Measurements from ENCODE around the gene NARS2.

NARS2 gene

GRCh38 chr11:78576549-78577097 lies 2.0 kb upstream of the NARS2 start:
- Histone ChIP-seq H3K27me3 (replicated peaks in 2 of 5; ENCODE audit: control insufficient read depth in 4 of 5, insufficient read depth in 5 of 5, low read length in 4 of 5) (no peaks in the 10 kb centered on the region), H3K36me3 (ENCODE audit: control insufficient read depth in 4 of 4, insufficient read depth in 4 of 4, low read length in 3 of 4) (peaks cover 0 to under 1% (median 0%) of the 10 kb centered on the region in 4 experiments), H3K9me3 (ENCODE audit: control extremely low read depth in 1 of 5, control insufficient read depth in 4 of 5, insufficient read depth in 2 of 5, low read depth in 1 of 5, low read length in 4 of 5) (peaks cover 0 to 8% (median 0%) of the 10 kb centered on the region in 5 experiments), H3K4me3 (ENCODE audit: control insufficient read depth in 1 of 7, extremely low read depth in 1 of 7, insufficient read depth in 4 of 7, low read depth in 2 of 7, low read length in 6 of 7) (peak overlapping the region in 4 of 7 experiments; percentile 11 to 45 (median 16)), H3K4me1 (ENCODE audit: control extremely low read depth in 1 of 4, control insufficient read depth in 4 of 4, insufficient read depth in 4 of 4, low read length in 3 of 4) (peaks cover 25 to 47% (median 38%) of the 10 kb centered on the region in 4 experiments), H3K27ac (ENCODE audit: insufficient read depth in 1 of 2, low read depth in 1 of 2, low read length in 2 of 2, poor library complexity in 1 of 2, severe bottlenecking in 2 of 2) (no peak overlapping the region)
- WGBS (ENCODE audit: insufficient coverage): 43% methylated on average over 7 of the region's 8 CpGs
- POLR2A ChIA-PET: no interaction called here
- CTCF ChIA-PET: interaction anchor here (0.9 to 4.8 kb wide), 4 partner anchors 8 to 348 kb away, joined by 3 to 25 read pairs (median 4); no protein-coding TSS in a partner anchor
- DNase-seq: peak; percentile 52 to 87 (median 81)

GRCh38 chr11:78575478-78575877 lies 814 bp upstream of the NARS2 start:
- Histone ChIP-seq H3K27me3 (replicated peaks in 2 of 5; ENCODE audit: control insufficient read depth in 4 of 5, insufficient read depth in 5 of 5, low read length in 4 of 5) (no peaks in the 10 kb centered on the region), H3K36me3 (ENCODE audit: control insufficient read depth in 4 of 4, insufficient read depth in 4 of 4, low read length in 3 of 4) (peaks cover under 1 to 11% (median 5%) of the 10 kb centered on the region in 4 experiments), H3K27ac (ENCODE audit: insufficient read depth in 1 of 2, low read depth in 1 of 2, low read length in 2 of 2, poor library complexity in 1 of 2, severe bottlenecking in 2 of 2) (peak overlapping the region in 1 of 2 experiments; percentile 90), H3K9me3 (ENCODE audit: control extremely low read depth in 1 of 5, control insufficient read depth in 4 of 5, insufficient read depth in 2 of 5, low read depth in 1 of 5, low read length in 4 of 5) (peaks cover 0 to 6% (median 0%) of the 10 kb centered on the region in 5 experiments), H3K4me3 (ENCODE audit: control insufficient read depth in 1 of 7, extremely low read depth in 1 of 7, insufficient read depth in 4 of 7, low read depth in 2 of 7, low read length in 6 of 7) (peak overlapping the region in 6 of 7 experiments; percentile 90 to 98 (median 95)), H3K4me1 (ENCODE audit: control extremely low read depth in 1 of 4, control insufficient read depth in 4 of 4, insufficient read depth in 4 of 4, low read length in 3 of 4) (peaks cover 25 to 48% (median 38%) of the 10 kb centered on the region in 4 experiments)
- ChIA-PET CTCF (interaction anchor here (0.9 to 4.8 kb wide), 3 partner anchors 10 to 347 kb away, joined by 4 to 25 read pairs (median 4); no protein-coding TSS in a partner anchor), POLR2A (interaction anchor here (0.6 kb wide), 1 partner anchor 127 kb away, joined by 3 read pairs; no protein-coding TSS in a partner anchor)
- 95% methylated on average over 7 of the region's 10 CpGs for WGBS (ENCODE audit: insufficient coverage)
- DNase-seq: no peak

GRCh38 chr11:78573681-78574080 lies 983 bp downstream of the NARS2 start:
- WGBS (ENCODE audit: insufficient coverage): 17% methylated on average over 2 of the region's 5 CpGs
- Histone ChIP-seq H3K9me3 (ENCODE audit: control extremely low read depth in 1 of 5, control insufficient read depth in 4 of 5, insufficient read depth in 2 of 5, low read depth in 1 of 5, low read length in 4 of 5) (peaks cover 0 to 6% (median 0%) of the 10 kb centered on the region in 5 experiments), H3K36me3 (ENCODE audit: control insufficient read depth in 4 of 4, insufficient read depth in 4 of 4, low read length in 3 of 4) (peaks cover 3 to 18% (median 7%) of the 10 kb centered on the region in 4 experiments), H3K4me3 (ENCODE audit: control insufficient read depth in 1 of 7, extremely low read depth in 1 of 7, insufficient read depth in 4 of 7, low read depth in 2 of 7, low read length in 6 of 7) (peak overlapping the region in 6 of 7 experiments; percentile 90 to 98 (median 95)), H3K27ac (ENCODE audit: insufficient read depth in 1 of 2, low read depth in 1 of 2, low read length in 2 of 2, poor library complexity in 1 of 2, severe bottlenecking in 2 of 2) (peak overlapping the region in 1 of 2 experiments; percentile 90), H3K4me1 (ENCODE audit: control extremely low read depth in 1 of 4, control insufficient read depth in 4 of 4, insufficient read depth in 4 of 4, low read length in 3 of 4) (peaks cover 25 to 48% (median 38%) of the 10 kb centered on the region in 4 experiments), H3K27me3 (replicated peaks in 2 of 5; ENCODE audit: control insufficient read depth in 4 of 5, insufficient read depth in 5 of 5, low read length in 4 of 5) (no peaks in the 10 kb centered on the region)
- ChIA-PET CTCF (interaction anchor here (1.3 to 4.8 kb wide), 3 partner anchors 9 to 346 kb away, joined by 4 to 25 read pairs (median 5); no protein-coding TSS in a partner anchor), POLR2A (no interaction called here)
- DNase-seq: no peak

GRCh38 chr11:78573271-78573670 lies 1.4 kb downstream of the NARS2 start:
- no peak for DNase-seq
- H3K9me3 ChIP-seq (ENCODE audit: control extremely low read depth in 1 of 5, control insufficient read depth in 4 of 5, insufficient read depth in 2 of 5, low read depth in 1 of 5, low read length in 4 of 5): peaks cover 0 to 6% (median 0%) of the 10 kb centered on the region in 5 experiments
- no peak overlapping the region for H3K27ac ChIP-seq (ENCODE audit: insufficient read depth in 1 of 2, low read depth in 1 of 2, low read length in 2 of 2, poor library complexity in 1 of 2, severe bottlenecking in 2 of 2)
- peaks cover 25 to 48% (median 38%) of the 10 kb centered on the region in 4 experiments for H3K4me1 ChIP-seq (ENCODE audit: control extremely low read depth in 1 of 4, control insufficient read depth in 4 of 4, insufficient read depth in 4 of 4, low read length in 3 of 4)
- WGBS (ENCODE audit: insufficient coverage): no CpG with 5 or more reads among the region's 3 CpGs
- peaks cover 3 to 21% (median 9%) of the 10 kb centered on the region in 4 experiments for H3K36me3 ChIP-seq (ENCODE audit: control insufficient read depth in 4 of 4, insufficient read depth in 4 of 4, low read length in 3 of 4)
- no peaks in the 10 kb centered on the region for H3K27me3 ChIP-seq (replicated peaks in 2 of 5; ENCODE audit: control insufficient read depth in 4 of 5, insufficient read depth in 5 of 5, low read length in 4 of 5)
- H3K4me3 ChIP-seq (ENCODE audit: control insufficient read depth in 1 of 7, extremely low read depth in 1 of 7, insufficient read depth in 4 of 7, low read depth in 2 of 7, low read length in 6 of 7): peak overlapping the region in 5 of 7 experiments; percentile 90 to 98 (median 96)
- ChIA-PET CTCF (interaction anchor here (1.3 to 4.8 kb wide), 3 partner anchors 8 to 346 kb away, joined by 4 to 25 read pairs (median 4); no protein-coding TSS in a partner anchor), POLR2A (no interaction called here)

GRCh38 chr11:78572394-78572793 lies 2.3 kb downstream of the NARS2 start:
- ChIA-PET CTCF (interaction anchor here (1.3 to 4.8 kb wide), 3 partner anchors 7 to 345 kb away, joined by 4 to 25 read pairs (median 4); no protein-coding TSS in a partner anchor), POLR2A (interaction anchor here (0.5 kb wide), 1 partner anchor 214 kb away, joined by 4 read pairs; no protein-coding TSS in a partner anchor)
- Histone ChIP-seq H3K9me3 (ENCODE audit: control extremely low read depth in 1 of 5, control insufficient read depth in 4 of 5, insufficient read depth in 2 of 5, low read depth in 1 of 5, low read length in 4 of 5) (peaks cover 0 to 2% (median 0%) of the 10 kb centered on the region in 5 experiments), H3K27ac (ENCODE audit: insufficient read depth in 1 of 2, low read depth in 1 of 2, low read length in 2 of 2, poor library complexity in 1 of 2, severe bottlenecking in 2 of 2) (peak overlapping the region in 1 of 2 experiments; percentile 22), H3K36me3 (ENCODE audit: control insufficient read depth in 4 of 4, insufficient read depth in 4 of 4, low read length in 3 of 4) (peaks cover 3 to 29% (median 14%) of the 10 kb centered on the region in 4 experiments), H3K4me3 (ENCODE audit: control insufficient read depth in 1 of 7, extremely low read depth in 1 of 7, insufficient read depth in 4 of 7, low read depth in 2 of 7, low read length in 6 of 7) (peak overlapping the region in 1 of 7 experiments; percentile 0), H3K27me3 (replicated peaks in 2 of 5; ENCODE audit: control insufficient read depth in 4 of 5, insufficient read depth in 5 of 5, low read length in 4 of 5) (no peaks in the 10 kb centered on the region), H3K4me1 (ENCODE audit: control extremely low read depth in 1 of 4, control insufficient read depth in 4 of 4, insufficient read depth in 4 of 4, low read length in 3 of 4) (peaks cover 25 to 46% (median 36%) of the 10 kb centered on the region in 4 experiments)
- no peak for DNase-seq
- 89% methylated on average over 3 of the region's 4 CpGs for WGBS (ENCODE audit: insufficient coverage)

DNA sequence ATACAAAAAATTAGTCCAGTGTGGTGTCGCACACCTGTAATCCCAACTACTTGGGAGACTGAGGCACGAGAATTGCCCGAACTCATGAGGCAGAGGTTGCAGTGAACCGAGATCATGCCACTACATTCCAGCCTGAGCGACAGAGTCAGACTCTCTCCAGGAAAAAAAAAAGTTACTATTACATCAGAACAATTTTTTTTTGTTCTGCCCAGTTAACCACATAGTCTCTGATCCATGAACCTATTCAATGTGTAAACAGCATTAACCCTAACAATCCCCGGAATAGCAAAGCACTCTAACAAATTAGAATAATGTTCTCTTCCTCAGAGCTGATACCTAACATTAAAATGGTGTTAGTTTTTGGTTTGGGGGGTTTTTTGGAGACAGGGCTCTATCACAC lies 4.6 kb downstream of the NARS2 start:
- no peak overlapping the region for H3K27ac ChIP-seq (ENCODE audit: insufficient read depth in 1 of 2, low read depth in 1 of 2, low read length in 2 of 2, poor library complexity in 1 of 2, severe bottlenecking in 2 of 2)
- CTCF ChIA-PET: no interaction called here
- H3K36me3 ChIP-seq (ENCODE audit: control insufficient read depth in 4 of 4, insufficient read depth in 4 of 4, low read length in 3 of 4): peaks cover 6 to 44% (median 22%) of the 10 kb centered on the region in 4 experiments
- no peak for DNase-seq
- peaks cover 17 to 35% (median 25%) of the 10 kb centered on the region in 4 experiments for H3K4me1 ChIP-seq (ENCODE audit: control extremely low read depth in 1 of 4, control insufficient read depth in 4 of 4, insufficient read depth in 4 of 4, low read length in 3 of 4)
- WGBS (ENCODE audit: insufficient coverage): 98% methylated on average over 5 of the region's 6 CpGs
- H3K27me3 ChIP-seq (replicated peaks in 2 of 5; ENCODE audit: control insufficient read depth in 4 of 5, insufficient read depth in 5 of 5, low read length in 4 of 5): no peaks in the 10 kb centered on the region
- POLR2A ChIA-PET: no interaction called here
- H3K9me3 ChIP-seq (ENCODE audit: control extremely low read depth in 1 of 5, control insufficient read depth in 4 of 5, insufficient read depth in 2 of 5, low read depth in 1 of 5, low read length in 4 of 5): no peaks in the 10 kb centered on the region
- H3K4me3 ChIP-seq (ENCODE audit: control insufficient read depth in 1 of 7, extremely low read depth in 1 of 7, insufficient read depth in 4 of 7, low read depth in 2 of 7, low read length in 6 of 7): no peak overlapping the region

Measured in common myeloid progenitor, CD34-positive (primary cell).